HG02798 (cell line): Measurements from ENCODE around the gene OGFRL1.

Source experiments
- ATAC-seq: cut with Tn5 transposase; IDR thresholded peaks from one replicate; pipeline ENCODE4 v1.9.1; 2021; ENCODE audit warnings: mild to moderate bottlenecking; ENCODE audit not compliant: unreplicated experiment, poor library complexity

Gene OGFRL1

GRCh38 chr6:71330501-71330900, 41.9 kb downstream of the OGFRL1 start:
- ATAC-seq: no peak

- ATAC-seq: no peak
These were observed 43.4 kb downstream of the OGFRL1 start for GRCh38 chr6:71332012-71332411.

- no peak for ATAC-seq
These were observed 44.4 kb downstream of the OGFRL1 start for GRCh38 chr6:71333050-71333449.

GRCh38 chr6:71333697-71334096, 45.1 kb downstream of the OGFRL1 start:
- no peak for ATAC-seq

- no peak for ATAC-seq
These were observed 46.2 kb downstream of the OGFRL1 start for GRCh38 chr6:71334768-71335167.

GRCh38 chr6:71335544-71335943, 46.9 kb downstream of the OGFRL1 start:
- no peak for ATAC-seq

- no peak for ATAC-seq
These were observed 48.3 kb downstream of the OGFRL1 start for GRCh38 chr6:71336901-71337300.

- ATAC-seq: no peak
These were observed 50.1 kb downstream of the OGFRL1 start for GRCh38 chr6:71338540-71339316.

GRCh38 chr6:71342772-71343171, 54.2 kb downstream of the OGFRL1 start:
- ATAC-seq: no peak

- ATAC-seq: no peak
These were observed 57.1 kb downstream of the OGFRL1 start for GRCh38 chr6:71345476-71346333.

- ATAC-seq: no peak
These were observed 57.7 kb downstream of the OGFRL1 start for GRCh38 chr6:71346334-71346694.

- ATAC-seq: no peak
These were observed 58.5 kb downstream of the OGFRL1 start for GRCh38 chr6:71347119-71347518.

- ATAC-seq: no peak
These were observed 60.8 kb downstream of the OGFRL1 start for GRCh38 chr6:71349395-71349794.

GRCh38 chr6:71349976-71350615, 61.5 kb downstream of the OGFRL1 start:
- no peak for ATAC-seq

GRCh38 chr6:71351190-71351589, 62.6 kb downstream of the OGFRL1 start:
- ATAC-seq: no peak
